ENCODE measurements around the gene ARHGAP29.

The ARHGAP29 gene

GRCh38 chr1:94235189-94236012 is 2.0 kb downstream of the ARHGAP29 start:
- no peak for DNase-seq

DNA sequence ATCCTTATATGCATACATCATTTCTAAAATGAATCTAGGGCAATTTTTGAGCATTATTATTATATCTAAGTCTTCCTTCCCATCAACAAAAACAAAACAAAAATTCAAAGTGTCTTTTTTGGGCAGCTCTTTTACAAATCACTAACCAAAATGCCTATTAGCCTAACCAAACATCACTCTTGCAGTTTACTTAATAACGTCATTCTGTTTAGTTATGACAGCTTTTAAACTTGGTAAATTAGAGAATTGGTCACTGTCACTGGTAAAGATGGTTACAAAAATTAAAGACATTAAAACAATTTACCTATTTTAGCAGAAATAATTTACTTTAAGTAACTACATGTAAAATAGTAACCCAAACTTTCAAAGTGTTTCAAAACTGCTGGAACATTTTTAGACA is 2.8 kb downstream of the ARHGAP29 start:
- no peak for DNase-seq

DNA sequence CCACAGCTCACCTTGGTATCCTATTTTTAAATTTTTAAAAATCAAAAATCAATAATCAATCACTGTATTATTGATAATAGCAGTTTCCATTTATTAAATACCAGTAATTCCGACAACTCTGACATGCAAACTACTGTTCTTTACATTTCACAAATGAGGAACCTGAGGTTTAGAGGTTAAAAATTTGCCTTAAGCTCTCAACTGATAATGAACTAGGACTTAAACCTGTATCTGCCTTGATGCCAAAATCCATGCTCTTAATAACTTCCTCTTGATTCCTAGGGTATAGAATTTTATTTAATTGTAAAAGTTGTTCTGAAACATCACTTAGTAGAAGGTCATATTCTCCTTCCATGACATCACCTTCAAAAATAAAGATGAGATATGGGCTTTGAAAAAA is 5.6 kb downstream of the ARHGAP29 start:
- no peak for DNase-seq

DNA sequence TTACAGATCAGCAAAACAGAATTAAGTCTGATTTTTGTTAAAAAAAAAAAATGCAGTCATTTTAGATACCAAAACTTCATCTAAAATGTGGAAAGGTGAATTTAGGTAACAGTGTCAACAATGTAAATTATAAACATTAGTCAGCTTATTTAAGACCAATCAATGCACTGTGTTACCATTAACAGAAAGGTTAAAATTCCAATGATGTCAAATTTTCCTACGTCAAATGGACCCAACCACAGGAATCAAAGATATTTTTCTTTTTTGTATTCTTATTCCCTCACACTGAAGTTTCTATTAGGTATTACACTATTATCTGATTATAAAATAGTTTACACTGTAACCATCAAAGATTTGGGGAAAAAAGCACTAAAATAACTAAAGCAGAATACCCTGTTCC is 6.5 kb downstream of the ARHGAP29 start:
- DNase-seq, result no peak

- no peak for DNase-seq
These were observed 8.6 kb downstream of the ARHGAP29 start for GRCh38 chr1:94228640-94229375.

DNA sequence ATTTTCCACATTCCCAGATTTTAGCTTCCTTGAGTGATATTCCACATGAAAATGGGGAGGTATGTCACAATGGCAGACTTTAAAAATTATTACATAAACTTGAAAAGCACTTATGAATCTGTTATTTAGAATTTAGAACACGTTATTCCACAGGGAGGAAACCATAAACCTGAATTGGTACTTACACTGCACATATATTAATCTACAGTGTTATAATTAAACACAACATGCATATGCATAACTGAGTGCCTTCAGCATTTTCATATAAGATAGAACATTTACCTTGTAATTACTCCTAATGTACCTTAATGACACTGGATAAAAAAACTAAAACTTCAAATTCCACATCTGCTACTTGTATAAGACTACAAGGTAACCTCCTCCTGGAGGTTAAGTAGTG is 9.8 kb downstream of the ARHGAP29 start:
- DNase-seq, result no peak

- no peak for DNase-seq
These were observed 11.5 kb downstream of the ARHGAP29 start for GRCh38 chr1:94225845-94226244.

GRCh38 chr1:94218332-94218731 is 19.1 kb downstream of the ARHGAP29 start:
- DNase-seq, result no peak

DNA sequence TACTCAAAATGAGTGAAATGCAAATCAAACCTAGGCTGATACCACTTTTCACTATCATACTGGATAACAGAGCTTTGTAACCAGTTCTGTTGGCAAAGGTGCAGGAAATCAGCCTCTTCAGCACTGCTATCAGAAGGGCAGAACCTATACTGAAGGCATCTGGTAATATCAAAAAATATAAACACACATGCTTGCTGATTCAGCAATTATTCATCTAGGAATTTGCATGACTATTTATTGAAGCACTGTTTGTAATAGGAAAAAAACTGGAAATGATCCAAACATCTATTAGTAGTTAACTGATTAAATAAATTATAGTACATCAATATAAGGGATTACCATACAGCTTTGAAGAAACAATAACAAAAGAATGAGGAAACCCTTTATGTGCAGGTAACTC is 21.4 kb downstream of the ARHGAP29 start:
- no peak for DNase-seq

DNA sequence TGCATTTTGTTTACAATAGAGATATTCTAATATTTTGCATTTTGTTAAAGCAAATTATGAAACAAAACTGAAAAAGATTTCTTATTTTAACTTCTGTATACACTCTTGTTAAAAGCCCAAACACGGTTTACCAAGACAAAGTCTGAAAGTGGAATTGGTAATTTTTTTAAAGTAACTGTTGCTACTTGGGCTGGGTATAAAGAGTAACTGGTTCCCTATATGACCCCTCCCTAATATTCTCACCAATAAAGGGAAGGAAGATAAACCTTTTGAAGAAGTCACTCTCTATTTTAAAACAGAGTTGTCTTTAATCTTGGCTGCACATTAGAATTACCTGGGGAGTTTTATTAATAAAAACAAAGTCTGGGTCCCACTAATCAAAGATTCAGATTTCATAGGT is 27.4 kb downstream of the ARHGAP29 start:
- no peak for DNase-seq

GRCh38 chr1:94209425-94209824 is 28.0 kb downstream of the ARHGAP29 start:
- no peak for DNase-seq

DNA sequence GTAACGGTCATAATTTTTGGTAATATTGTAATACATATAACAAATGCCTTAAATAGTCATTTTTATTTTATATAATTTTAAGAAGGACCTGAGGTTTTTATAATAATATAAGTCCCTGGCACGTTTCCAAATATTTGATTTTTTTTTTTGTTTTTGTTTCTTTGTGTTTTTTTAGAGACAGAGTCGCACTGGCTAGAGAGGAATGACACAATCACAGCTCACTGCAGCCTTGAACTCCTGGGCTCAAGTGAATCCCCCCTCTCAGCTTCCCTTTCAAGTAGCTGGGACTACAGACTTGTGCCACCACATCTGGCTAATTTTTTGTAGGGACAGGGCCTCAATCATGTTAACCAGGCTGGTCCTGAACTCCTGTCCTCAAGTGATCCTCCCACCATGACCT is 29.7 kb downstream of the ARHGAP29 start:
- no peak for DNase-seq

GRCh38 chr1:94205639-94206038 is 31.7 kb downstream of the ARHGAP29 start:
- DNase-seq, result no peak

GRCh38 chr1:94202241-94202640 is 35.1 kb downstream of the ARHGAP29 start:
- no peak for DNase-seq

DNA sequence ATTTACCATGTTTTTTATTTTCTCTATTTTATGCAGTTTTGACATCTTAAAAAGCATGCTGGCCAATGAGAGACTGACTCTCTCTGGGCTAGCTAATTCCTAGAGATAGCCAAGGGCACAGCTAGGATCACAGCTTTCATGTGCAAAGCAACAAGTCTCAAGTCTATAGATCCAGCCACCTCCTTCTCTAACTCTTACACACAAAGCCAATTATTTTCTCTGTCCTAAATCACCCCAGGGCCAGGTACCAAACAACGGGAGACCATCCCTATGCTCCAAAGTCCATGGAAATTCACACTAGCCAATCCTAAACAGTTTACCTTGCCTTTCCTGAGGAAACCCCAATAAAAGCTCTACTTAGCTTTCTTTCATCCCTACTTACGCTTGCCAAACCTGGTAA is 38.0 kb downstream of the ARHGAP29 start:
- no peak for DNase-seq

GRCh38 chr1:94194079-94194865 is 43.1 kb downstream of the ARHGAP29 start:
- DNase-seq, result no peak

DNA sequence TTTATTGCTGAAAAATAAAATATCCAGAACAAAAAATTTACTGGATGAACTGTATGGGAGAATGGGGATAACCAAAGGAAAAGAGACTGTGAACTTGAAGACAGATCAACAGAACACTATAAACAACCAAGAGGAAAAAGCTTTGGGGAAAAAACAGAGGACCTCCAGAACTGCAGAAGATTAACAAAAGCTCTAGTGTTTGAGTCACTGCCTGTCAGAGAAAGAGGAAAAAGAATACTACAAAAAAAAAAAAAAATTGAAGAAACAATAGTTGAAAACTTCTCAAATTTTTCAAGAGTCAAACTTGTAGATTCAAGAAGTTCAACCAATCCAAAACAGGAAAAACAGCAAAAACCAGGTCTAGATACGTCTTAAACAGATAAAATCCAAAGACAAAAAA is 44.3 kb downstream of the ARHGAP29 start:
- DNase-seq, result no peak

- DNase-seq, result no peak
These were observed 46.2 kb downstream of the ARHGAP29 start for GRCh38 chr1:94191216-94191615.

DNA sequence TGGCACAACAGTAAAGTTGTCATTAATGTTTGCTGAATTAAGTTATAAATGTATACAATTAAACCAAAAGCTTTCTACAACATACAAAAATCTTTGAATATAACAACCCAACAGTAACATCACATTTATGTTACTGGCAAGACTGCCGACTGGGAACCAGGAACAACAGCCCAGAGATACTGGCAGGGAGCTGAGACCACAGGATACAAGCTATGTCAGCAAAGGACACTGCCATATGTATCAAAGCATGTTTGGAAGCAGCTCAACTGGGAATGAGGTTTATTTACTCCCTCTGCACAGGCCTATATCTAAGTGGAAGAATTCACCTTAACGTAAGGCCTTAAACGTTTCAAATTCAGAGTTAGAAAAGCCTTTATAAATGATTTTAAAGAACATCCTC is 50.4 kb downstream of the ARHGAP29 start:
- no peak for DNase-seq

DNA sequence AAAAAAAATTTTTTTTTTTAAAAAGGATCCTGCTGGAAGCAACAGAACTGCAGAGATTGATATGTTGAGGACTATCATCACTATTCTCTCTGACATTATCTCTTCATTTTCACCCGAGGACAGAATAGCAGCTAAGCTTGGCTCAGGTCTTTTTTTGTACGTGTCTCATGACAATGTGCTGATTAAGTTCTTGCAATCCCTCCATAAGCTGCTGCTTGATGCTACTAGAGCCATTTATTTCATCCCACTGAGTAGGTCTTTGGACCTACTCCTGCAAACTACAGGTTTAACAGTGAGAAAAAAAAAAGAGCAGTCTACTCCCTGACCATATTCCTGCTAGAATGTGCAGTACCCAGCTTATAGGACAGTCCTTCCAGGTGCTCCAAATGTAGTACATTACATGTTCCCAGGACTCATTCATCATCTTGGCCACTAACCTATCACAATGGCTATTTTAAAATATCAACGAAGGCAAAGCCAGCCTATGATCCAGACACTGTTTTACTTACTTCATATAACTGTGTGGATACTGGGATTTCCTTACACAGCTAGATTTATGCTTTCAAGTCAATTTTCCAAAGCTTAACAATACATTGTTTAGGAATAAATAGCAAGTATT is 54.1 kb downstream of the ARHGAP29 start:
- DNase-seq, result no peak

- DNase-seq, result no peak
These were observed 55.2 kb downstream of the ARHGAP29 start for GRCh38 chr1:94182191-94182590.

DNA sequence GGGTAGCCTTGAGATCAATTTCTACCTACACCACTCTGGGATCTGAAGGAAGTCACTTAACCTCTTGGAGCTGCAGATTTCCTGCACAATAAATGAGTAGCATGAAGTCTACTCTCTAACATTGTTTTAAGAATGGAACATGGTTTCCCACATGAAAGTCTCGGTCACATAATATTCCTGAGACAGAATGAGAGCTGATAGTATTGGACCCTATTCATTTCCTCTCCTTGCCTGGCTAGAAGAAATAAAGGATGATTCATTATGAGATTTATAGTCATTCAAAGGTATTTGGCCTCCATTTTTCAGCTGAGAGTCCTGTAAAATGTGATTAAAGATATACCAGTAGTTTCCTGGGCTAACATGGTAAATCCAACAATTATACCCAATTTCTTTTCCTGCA is 56.7 kb downstream of the ARHGAP29 start:
- no peak for DNase-seq
